22Rv1 (cell line): Measurements from ENCODE around the gene GSK3B.

ENCODE experiments used
- ZFX ChIP-seq: fragments of 450-650 bp; IDR thresholded peaks from 2 replicates; pipeline ENCODE4 v1.6.1; 2017; ENCODE audit warnings: antibody characterized with exemption, borderline replicate concordance
- TF ChIP-seq, protein P1 (sequence below): fragments of 450-650 bp; IDR thresholded peaks from 2 replicates; pipeline ENCODE4 v1.5.1; 2017; ENCODE audit warnings: mild to moderate bottlenecking

DNA sequence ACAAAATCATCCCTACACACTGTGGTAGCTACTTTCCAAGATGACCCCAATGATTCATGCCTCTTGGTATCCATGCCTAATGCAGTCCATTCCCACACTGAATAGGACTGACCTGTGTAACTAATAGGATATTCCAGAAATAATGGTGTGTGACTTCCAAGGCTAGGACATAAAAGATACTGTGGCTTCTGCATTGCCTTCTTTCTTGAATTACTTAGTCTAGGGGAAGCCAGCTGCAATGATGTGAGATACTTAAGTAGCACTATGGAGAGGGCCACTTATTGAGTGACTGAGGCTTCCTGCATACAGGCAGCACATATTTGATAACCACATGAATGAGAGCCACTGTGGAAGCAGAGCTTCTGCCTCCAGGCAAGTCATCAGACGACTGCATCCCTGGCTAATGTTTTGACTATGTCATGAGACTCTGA, 262.3 kb downstream of the GSK3B start:
- TF ChIP-seq, protein P1, sequence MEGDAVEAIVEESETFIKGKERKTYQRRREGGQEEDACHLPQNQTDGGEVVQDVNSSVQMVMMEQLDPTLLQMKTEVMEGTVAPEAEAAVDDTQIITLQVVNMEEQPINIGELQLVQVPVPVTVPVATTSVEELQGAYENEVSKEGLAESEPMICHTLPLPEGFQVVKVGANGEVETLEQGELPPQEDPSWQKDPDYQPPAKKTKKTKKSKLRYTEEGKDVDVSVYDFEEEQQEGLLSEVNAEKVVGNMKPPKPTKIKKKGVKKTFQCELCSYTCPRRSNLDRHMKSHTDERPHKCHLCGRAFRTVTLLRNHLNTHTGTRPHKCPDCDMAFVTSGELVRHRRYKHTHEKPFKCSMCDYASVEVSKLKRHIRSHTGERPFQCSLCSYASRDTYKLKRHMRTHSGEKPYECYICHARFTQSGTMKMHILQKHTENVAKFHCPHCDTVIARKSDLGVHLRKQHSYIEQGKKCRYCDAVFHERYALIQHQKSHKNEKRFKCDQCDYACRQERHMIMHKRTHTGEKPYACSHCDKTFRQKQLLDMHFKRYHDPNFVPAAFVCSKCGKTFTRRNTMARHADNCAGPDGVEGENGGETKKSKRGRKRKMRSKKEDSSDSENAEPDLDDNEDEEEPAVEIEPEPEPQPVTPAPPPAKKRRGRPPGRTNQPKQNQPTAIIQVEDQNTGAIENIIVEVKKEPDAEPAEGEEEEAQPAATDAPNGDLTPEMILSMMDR = no peak
- TF ChIP-seq ZFX = no peak
